ENCODE measurements around the gene OR10G3. TPM values are rescaled to one million over a fixed set of nuclear protein-coding genes. Genes with fewer than 3 reads are reported as not detected.

OR10G3 gene
- polyA plus RNA-seq, 1 donor from 2014 or later, result not detected

- Histone ChIP-seq H3K9me2 (ENCODE audit: insufficient read depth, low read length) (no peaks in the 10 kb centered on the region), H3K36me3 (ENCODE audit: insufficient read depth, low read length) (no peaks in the 10 kb centered on the region), H2AFZ (ENCODE audit: low read depth, low read length) (peak overlapping the region; percentile 7), H3K4me2 (ENCODE audit: low read length) (no peak overlapping the region), H3K9ac (ENCODE audit: low read length) (no peak overlapping the region), H3K4me3 (ENCODE audit: low read length) (peak overlapping the region; percentile 29), H3F3A (ENCODE audit: insufficient read depth, low read length, poor library complexity, severe bottlenecking) (no peaks in the 10 kb centered on the region), H3K79me2 (replicated peaks; ENCODE audit: insufficient read depth, low read length) (no peaks in the 10 kb centered on the region), H4K20me1 (ENCODE audit: insufficient read depth) (no peaks in the 10 kb centered on the region), H3K27me3 (ENCODE audit: insufficient read depth, low read depth, low read length) (no peaks in the 10 kb centered on the region), H3K27ac (ENCODE audit: low read length) (peak overlapping the region; percentile 24), H3K9me3 (ENCODE audit: low read length) (no peaks in the 10 kb centered on the region)
- no peak for TF ChIP-seq EZH2 (IDR thresholded peaks at IDR 0.05; ENCODE audit: borderline replicate concordance, insufficient read depth, low read length, poor library complexity, severe bottlenecking)
- no peak for TF ChIP-seq CTCF (IDR thresholded peaks at IDR 0.05; ENCODE audit: poor library complexity, severe bottlenecking)
- TF ChIP-seq TAF1 (IDR thresholded peaks at IDR 0.05; ENCODE audit: low read depth), result no peak
- TF ChIP-seq SMC3 (conservative IDR thresholded peaks at IDR 0.05; ENCODE audit: poor library complexity), result no peak
- TF ChIP-seq RAD21 (conservative IDR thresholded peaks at IDR 0.05), result no peak
- no peak for TF ChIP-seq POLR2AphosphoS5 (IDR thresholded peaks at IDR 0.05)
- TF ChIP-seq MXI1 (conservative IDR thresholded peaks at IDR 0.05; ENCODE audit: poor library complexity, severe bottlenecking), result no peak
- no peak for TF ChIP-seq REST (IDR thresholded peaks at IDR 0.05; ENCODE audit: borderline replicate concordance)
- TF ChIP-seq EP300 (conservative IDR thresholded peaks at IDR 0.05; ENCODE audit: poor library complexity, severe bottlenecking), result no peak
These were observed 36.3 kb downstream of the OR10G3 start for GRCh38 chr14:21543521-21543960.

- H3K27ac ChIP-seq (ENCODE audit: low read length), result no peak overlapping the region
- H3K79me2 ChIP-seq (replicated peaks; ENCODE audit: insufficient read depth, low read length), result peaks cover 10% of the 10 kb centered on the region
- H3K9me2 ChIP-seq (ENCODE audit: insufficient read depth, low read length), result no peaks in the 10 kb centered on the region
- no peaks in the 10 kb centered on the region for H4K20me1 ChIP-seq (ENCODE audit: insufficient read depth)
- H3K9ac ChIP-seq (ENCODE audit: low read length), result no peak overlapping the region
- H2AFZ ChIP-seq (ENCODE audit: low read depth, low read length), result no peak overlapping the region
- H3K9me3 ChIP-seq (ENCODE audit: low read length), result no peaks in the 10 kb centered on the region
- H3K27me3 ChIP-seq (ENCODE audit: insufficient read depth, low read depth, low read length), result no peaks in the 10 kb centered on the region
- no peaks in the 10 kb centered on the region for H3K36me3 ChIP-seq (ENCODE audit: insufficient read depth, low read length)
- no peaks in the 10 kb centered on the region for H3F3A ChIP-seq (ENCODE audit: insufficient read depth, low read length, poor library complexity, severe bottlenecking)
- H3K4me3 ChIP-seq (ENCODE audit: low read length), result no peak overlapping the region
- H3K4me2 ChIP-seq (ENCODE audit: low read length), result no peak overlapping the region
- TF ChIP-seq SMC3 (conservative IDR thresholded peaks at IDR 0.05; ENCODE audit: poor library complexity), result no peak
- no peak for TF ChIP-seq RAD21 (conservative IDR thresholded peaks at IDR 0.05)
- no peak for TF ChIP-seq CTCF (IDR thresholded peaks at IDR 0.05; ENCODE audit: poor library complexity, severe bottlenecking)
- TF ChIP-seq EP300 (conservative IDR thresholded peaks at IDR 0.05; ENCODE audit: poor library complexity, severe bottlenecking), result no peak
- no peak for TF ChIP-seq POLR2AphosphoS5 (IDR thresholded peaks at IDR 0.05)
- no peak for TF ChIP-seq TAF1 (IDR thresholded peaks at IDR 0.05; ENCODE audit: low read depth)
- TF ChIP-seq EZH2 (IDR thresholded peaks at IDR 0.05; ENCODE audit: borderline replicate concordance, insufficient read depth, low read length, poor library complexity, severe bottlenecking), result no peak
- TF ChIP-seq REST (IDR thresholded peaks at IDR 0.05; ENCODE audit: borderline replicate concordance), result no peak
- no peak for TF ChIP-seq MXI1 (conservative IDR thresholded peaks at IDR 0.05; ENCODE audit: poor library complexity, severe bottlenecking)
These were observed 38.3 kb downstream of the OR10G3 start for GRCh38 chr14:21541413-21542074.

All from neural cell (in vitro differentiated cells).